HepG2 (cell line): ENCODE results near the gene DNM1. TPM values are rescaled to one million over a fixed set of nuclear protein-coding genes. Genes with fewer than 3 reads are reported as not detected.

Source experiments
- CSRNP1 ChIP-seq: sonication (generic); formaldehyde crosslinking; IDR thresholded peaks from 2 replicates; pipeline ENCODE4 v1.8.1; 2023; ENCODE audit warnings: mild to moderate bottlenecking, missing genetic modification reagents
- CTCF ChIP-seq: sonication (generic); formaldehyde crosslinking; IDR thresholded peaks from 2 replicates; pipeline ENCODE4 v1.5.0; 2020; ENCODE audit warnings: mild to moderate bottlenecking, missing genetic modification reagents, moderate library complexity
- GATAD1 ChIP-seq: IDR thresholded peaks from 2 replicates; pipeline ENCODE4 v1.6.1; 2016; ENCODE audit warnings: missing genetic modification reagents, missing compliant biosample characterization
- HOXA3 ChIP-seq: sonication (generic); formaldehyde crosslinking; IDR thresholded peaks from 2 replicates; pipeline ENCODE4 v1.5.0; 2020; ENCODE audit warnings: missing genetic modification reagents
- KMT2B ChIP-seq: IDR thresholded peaks from 2 replicates; pipeline ENCODE4 v1.6.1; 2016; ENCODE audit warnings: missing genetic modification reagents, missing compliant biosample characterization
- MTA1 ChIP-seq: sonication (generic); formaldehyde crosslinking; IDR thresholded peaks from 2 replicates; pipeline ENCODE4 v1.4.0; 2020; ENCODE audit warnings: missing genetic modification reagents, mild to moderate bottlenecking, borderline replicate concordance
- NFIB ChIP-seq: sonication (generic); formaldehyde crosslinking; IDR thresholded peaks from 2 replicates; pipeline ENCODE4 v1.9.0; 2021; ENCODE audit warnings: missing genetic modification reagents, mild to moderate bottlenecking, borderline replicate concordance
- NR2F1 ChIP-seq, 2 experiments: fragments of 450-650 bp in 1 of 2; formaldehyde crosslinking in 1 of 2; IDR thresholded peaks; 2 replicates each; pipeline versions ENCODE4 v1.5.0 to v1.6.1; 2016 to 2020; ENCODE audit warnings: mild to moderate bottlenecking in 1 of 2, missing compliant biosample characterization in 1 of 2, missing genetic modification reagents in 1 of 2, moderate library complexity in 1 of 2
- REL ChIP-seq: sonication (generic); formaldehyde crosslinking; conservative IDR thresholded peaks from 2 replicates; pipeline ENCODE4 v1.8.0; 2022; ENCODE audit warnings: mild to moderate bottlenecking, missing genetic modification reagents, moderate library complexity
- SRSF9 ChIP-seq: fragments of 200-400 bp; formaldehyde crosslinking; IDR thresholded peaks from 2 replicates; pipeline ENCODE4 v1.6.1; 2018; ENCODE audit warnings: borderline replicate concordance, mild to moderate bottlenecking, low read depth, low read length; ENCODE audit not compliant: insufficient read depth, poor library complexity, severe bottlenecking
- TRAFD1 ChIP-seq: sonication (generic); formaldehyde crosslinking; IDR thresholded peaks from 2 replicates; pipeline ENCODE4 v1.5.1; 2020; ENCODE audit warnings: missing genetic modification reagents, mild to moderate bottlenecking, borderline replicate concordance
- YY1 ChIP-seq: IDR thresholded peaks from 2 replicates; pipeline ENCODE4 v1.6.1; 2011; ENCODE audit warnings: low read length, low read depth, moderate library complexity, mild to moderate bottlenecking; ENCODE audit not compliant: insufficient read depth, insufficient replicate concordance
- ZBTB7A ChIP-seq: sonication (generic); formaldehyde crosslinking; IDR thresholded peaks from 2 replicates; pipeline ENCODE4 v1.8.0; 2022; ENCODE audit warnings: mild to moderate bottlenecking, missing genetic modification reagents
- ZMYM4 ChIP-seq: sonication (generic); formaldehyde crosslinking; IDR thresholded peaks from 2 replicates; pipeline ENCODE4 v1.8.1; 2023; ENCODE audit warnings: mild to moderate bottlenecking, missing genetic modification reagents
- ZNF30 ChIP-seq: sonication (generic); formaldehyde crosslinking; IDR thresholded peaks from 2 replicates; pipeline ENCODE4 v1.5.0; 2020; ENCODE audit warnings: mild to moderate bottlenecking, missing genetic modification reagents
- ZNF713 ChIP-seq: sonication (generic); formaldehyde crosslinking; IDR thresholded peaks from 2 replicates; pipeline ENCODE4 v1.4.0; 2020; ENCODE audit warnings: mild to moderate bottlenecking, missing genetic modification reagents
- polyA plus RNA-seq, 8 experiments: library from polyadenylated mRNA; depleted of rRNA in 3 of 8; stranded (reverse) in 7 of 8; unstranded in 1 of 8; fragments of >200 nt; fragmentation: Illumina TruSeq in 4 of 8; extraction: Trizol in 4 of 8; gene quantifications; 2 replicates each; pipeline versions ENCODE4 v1.2.1 to v1.2.3, GENCODE V29; 2011 to 2016; ENCODE audit warnings: low read depth in 4 of 8, missing spikeins in 1 of 8, mixed read lengths in 1 of 8; ENCODE audit not compliant: insufficient read depth in 1 of 8
- total RNA-seq, 5 experiments: library from RNA; depleted of rRNA; stranded (reverse); fragments of >200 nt; fragmentation: Illumina TruSeq; extraction: Trizol; gene quantifications; 2 replicates each; pipeline ENCODE4 v1.2.3, GENCODE V29; 2016; ENCODE audit warnings: low read depth in 1 of 5
- TF ChIP-seq, protein P1 (sequence below): sonication (generic); formaldehyde crosslinking; IDR thresholded peaks from 2 replicates; pipeline ENCODE4 v1.4.0; 2020; ENCODE audit warnings: mild to moderate bottlenecking, missing genetic modification reagents
- TF ChIP-seq, protein P2 (sequence below), 2 experiments: sonication (generic) in 1 of 2; formaldehyde crosslinking in 1 of 2; IDR thresholded peaks; 2 replicates each; pipeline versions ENCODE4 v1.4.0 to v1.6.1; 2018 to 2020; ENCODE audit warnings: missing genetic modification reagents in 2 of 2, borderline replicate concordance in 1 of 2, low read depth in 1 of 2, mild to moderate bottlenecking in 1 of 2, missing biosample characterization in 1 of 2
- TF ChIP-seq, protein P3 (sequence below): sonication (generic); formaldehyde crosslinking; IDR thresholded peaks from 2 replicates; pipeline ENCODE4 v1.4.0; 2020; ENCODE audit warnings: missing genetic modification reagents

DNM1 gene
- total and polyA plus RNA-seq, 2 of the 13 experiments (the other 11 are each of a cell fraction or from before 2014, with no cell fraction given) = 0.13 to 0.58 TPM

DNA sequence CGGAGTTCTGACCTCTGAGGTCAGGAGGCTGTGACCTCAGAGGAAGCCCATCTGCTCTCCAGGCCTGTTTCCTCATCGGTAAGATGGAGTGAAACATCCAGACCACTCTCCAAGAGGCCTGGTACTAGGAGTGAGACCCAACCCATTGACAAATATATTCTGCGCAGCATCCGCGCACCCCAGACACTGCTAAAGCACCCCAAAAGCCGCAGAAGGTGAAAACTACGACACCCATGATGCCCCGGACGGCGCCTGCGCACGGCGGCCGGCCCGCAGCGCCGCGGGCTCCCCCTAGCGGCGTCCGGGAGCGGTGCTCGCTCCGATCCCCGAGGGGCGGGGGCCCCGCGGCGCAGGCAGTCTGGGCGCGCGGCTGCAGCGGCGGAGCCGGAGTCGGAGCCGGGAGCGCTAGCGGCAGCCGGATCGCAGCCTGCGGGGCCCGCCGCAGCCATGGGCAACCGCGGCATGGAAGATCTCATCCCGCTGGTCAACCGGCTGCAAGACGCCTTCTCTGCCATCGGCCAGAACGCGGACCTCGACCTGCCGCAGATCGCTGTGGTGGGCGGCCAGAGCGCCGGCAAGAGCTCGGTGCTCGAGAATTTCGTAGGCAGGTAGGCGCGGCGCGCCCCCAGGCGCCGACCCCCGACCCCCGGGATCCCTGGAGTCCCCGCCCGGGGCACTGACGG lies at the start of gene DNM1 (continued):
- TF ChIP-seq SRSF9 (no peak), ZMYM4 (CRISPR knock-in tag) (peak; percentile 29; the same call in 1 of the 2 replicates), REL (CRISPR knock-in tag) (no peak), GATAD1 (no peak), HOXA3 (CRISPR knock-in tag) (0 out of 2 replicates have a peak, but pooled peaks have one; percentile 17), MTA1 (CRISPR knock-in tag) (no peak), ZBTB7A (CRISPR knock-in tag) (no peak), TRAFD1 (CRISPR knock-in tag) (no peak), NR2F1 (CRISPR knock-in tag; IDR thresholded peaks at IDR 0.05) (peak; percentile 49 to 91; a peak in 3 of 4 replicates), CTCF (CRISPR knock-in tag) (peak; percentile 70), YY1 (peak; percentile 69), CSRNP1 (CRISPR knock-in tag) (no peak), ZNF713 (CRISPR knock-in tag) (no peak), ZNF30 (no peak), KMT2B (no peak), NFIB (CRISPR knock-in tag) (no peak)
- TF ChIP-seq, protein P1, sequence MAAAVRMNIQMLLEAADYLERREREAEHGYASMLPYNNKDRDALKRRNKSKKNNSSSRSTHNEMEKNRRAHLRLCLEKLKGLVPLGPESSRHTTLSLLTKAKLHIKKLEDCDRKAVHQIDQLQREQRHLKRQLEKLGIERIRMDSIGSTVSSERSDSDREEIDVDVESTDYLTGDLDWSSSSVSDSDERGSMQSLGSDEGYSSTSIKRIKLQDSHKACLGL (CRISPR knock-in tag) = peak; percentile 68; the same call in 1 of the 2 replicates
- TF ChIP-seq, protein P2, sequence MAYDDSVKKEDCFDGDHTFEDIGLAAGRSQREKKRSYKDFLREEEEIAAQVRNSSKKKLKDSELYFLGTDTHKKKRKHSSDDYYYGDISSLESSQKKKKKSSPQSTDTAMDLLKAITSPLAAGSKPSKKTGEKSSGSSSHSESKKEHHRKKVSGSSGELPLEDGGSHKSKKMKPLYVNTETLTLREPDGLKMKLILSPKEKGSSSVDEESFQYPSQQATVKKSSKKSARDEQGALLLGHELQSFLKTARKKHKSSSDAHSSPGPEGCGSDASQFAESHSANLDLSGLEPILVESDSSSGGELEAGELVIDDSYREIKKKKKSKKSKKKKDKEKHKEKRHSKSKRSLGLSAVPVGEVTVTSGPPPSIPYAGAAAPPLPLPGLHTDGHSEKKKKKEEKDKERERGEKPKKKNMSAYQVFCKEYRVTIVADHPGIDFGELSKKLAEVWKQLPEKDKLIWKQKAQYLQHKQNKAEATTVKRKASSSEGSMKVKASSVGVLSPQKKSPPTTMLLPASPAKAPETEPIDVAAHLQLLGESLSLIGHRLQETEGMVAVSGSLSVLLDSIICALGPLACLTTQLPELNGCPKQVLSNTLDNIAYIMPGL (CRISPR knock-in tag; IDR thresholded peaks at IDR 0.05; ENCODE audit: borderline replicate concordance in 1 of 2, low read depth in 1 of 2) = peak in 1 of 2 experiments; percentile 63; a peak in 1 of 4 replicates
- TF ChIP-seq, protein P3, sequence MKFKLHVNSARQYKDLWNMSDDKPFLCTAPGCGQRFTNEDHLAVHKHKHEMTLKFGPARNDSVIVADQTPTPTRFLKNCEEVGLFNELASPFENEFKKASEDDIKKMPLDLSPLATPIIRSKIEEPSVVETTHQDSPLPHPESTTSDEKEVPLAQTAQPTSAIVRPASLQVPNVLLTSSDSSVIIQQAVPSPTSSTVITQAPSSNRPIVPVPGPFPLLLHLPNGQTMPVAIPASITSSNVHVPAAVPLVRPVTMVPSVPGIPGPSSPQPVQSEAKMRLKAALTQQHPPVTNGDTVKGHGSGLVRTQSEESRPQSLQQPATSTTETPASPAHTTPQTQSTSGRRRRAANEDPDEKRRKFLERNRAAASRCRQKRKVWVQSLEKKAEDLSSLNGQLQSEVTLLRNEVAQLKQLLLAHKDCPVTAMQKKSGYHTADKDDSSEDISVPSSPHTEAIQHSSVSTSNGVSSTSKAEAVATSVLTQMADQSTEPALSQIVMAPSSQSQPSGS = no peak
